Posterior cingulate gyrus (tissue), 11 donors: ENCODE measurements around the gene PRXL2B.
"Not testable (repeated sequence)": the region's sequence is repeated elsewhere in the genome, so short reads cannot be mapped to it uniquely, and the experiment has no call there.

Source experiments
- DNase-seq, 10 donors: peaks; one replicate each; pipeline versions ENCODE4 v3.0.0 to v3.0.0-alpha.2; 2020 to 2021; ENCODE audit warnings: mixed read lengths in 3 of 10
- intact Hi-C: fragments of 100-400 bp; cut with DNase I; formaldehyde crosslinking; loops from one replicate; pipeline ENCODE4 v1.15.1; 2023

Gene PRXL2B

DNA sequence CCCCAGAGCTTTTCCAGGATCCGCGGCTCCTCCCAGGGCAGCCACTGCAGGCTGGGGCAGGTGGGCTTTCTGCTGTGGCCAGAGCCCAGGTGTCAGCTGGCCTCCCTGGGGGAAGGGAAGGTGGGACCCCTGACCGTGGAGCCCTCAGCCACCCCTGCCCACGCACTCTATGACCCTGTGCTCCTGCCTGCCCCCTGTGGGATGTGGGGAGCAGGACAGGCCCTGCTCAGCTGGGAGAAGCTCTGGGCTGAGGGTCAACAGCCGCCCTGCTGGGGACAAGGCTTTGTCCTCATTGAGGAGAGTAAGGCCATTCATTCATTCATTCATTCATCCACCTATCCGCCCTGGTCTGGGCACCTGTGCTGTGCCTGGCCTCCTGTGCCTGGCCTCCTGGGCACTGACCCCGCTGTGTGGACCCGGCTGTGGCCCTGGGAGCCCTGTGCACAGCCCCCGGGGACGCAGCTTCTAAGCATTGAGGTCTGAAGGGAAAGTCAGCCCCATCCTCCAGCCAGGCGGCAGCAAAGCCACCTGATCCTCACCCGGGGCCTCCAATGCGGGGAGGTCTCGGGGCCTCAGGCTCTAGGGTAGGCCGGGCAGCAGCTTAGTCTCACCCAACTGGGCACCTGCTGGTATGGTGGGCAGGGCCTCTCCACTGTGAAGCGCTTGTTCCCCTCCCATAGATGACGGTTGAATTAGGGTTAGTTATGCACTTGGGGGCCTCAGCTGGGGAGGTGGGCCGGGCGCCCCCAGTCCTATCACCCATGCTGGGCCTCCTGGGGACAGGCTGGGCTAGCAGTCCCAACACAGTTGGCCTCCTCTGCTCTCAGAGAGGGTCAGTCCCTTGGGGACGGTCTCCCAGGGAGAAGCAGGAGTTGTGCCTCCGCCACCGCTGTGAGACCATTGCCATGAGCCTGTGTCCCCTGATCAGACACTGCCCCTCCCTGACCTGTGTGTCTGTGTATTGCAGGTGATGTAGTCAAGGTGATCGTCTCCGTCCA, 24.4 kb upstream of the PRXL2B start:
- intact Hi-C loops: no loop called here

DNA sequence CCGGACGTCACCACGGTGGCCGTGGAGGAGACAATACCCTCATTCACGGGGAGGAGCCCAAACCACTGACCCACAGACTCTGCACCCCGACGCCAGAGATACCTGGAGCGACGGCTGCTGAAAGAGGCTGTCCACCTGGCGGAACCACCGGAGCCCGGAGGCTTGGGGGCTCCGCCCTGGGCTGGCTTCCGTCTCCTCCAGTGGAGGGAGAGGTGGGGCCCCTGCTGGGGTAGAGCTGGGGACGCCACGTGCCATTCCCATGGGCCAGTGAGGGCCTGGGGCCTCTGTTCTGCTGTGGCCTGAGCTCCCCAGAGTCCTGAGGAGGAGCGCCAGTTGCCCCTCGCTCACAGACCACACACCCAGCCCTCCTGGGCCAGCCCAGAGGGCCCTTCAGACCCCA, 23.4 kb upstream of the PRXL2B start:
- no peak for DNase-seq
- intact Hi-C loops: no loop called here

More for the DNA sequence above, 24.4 kb upstream of the PRXL2B start:
- DNase-seq: no peak

DNA sequence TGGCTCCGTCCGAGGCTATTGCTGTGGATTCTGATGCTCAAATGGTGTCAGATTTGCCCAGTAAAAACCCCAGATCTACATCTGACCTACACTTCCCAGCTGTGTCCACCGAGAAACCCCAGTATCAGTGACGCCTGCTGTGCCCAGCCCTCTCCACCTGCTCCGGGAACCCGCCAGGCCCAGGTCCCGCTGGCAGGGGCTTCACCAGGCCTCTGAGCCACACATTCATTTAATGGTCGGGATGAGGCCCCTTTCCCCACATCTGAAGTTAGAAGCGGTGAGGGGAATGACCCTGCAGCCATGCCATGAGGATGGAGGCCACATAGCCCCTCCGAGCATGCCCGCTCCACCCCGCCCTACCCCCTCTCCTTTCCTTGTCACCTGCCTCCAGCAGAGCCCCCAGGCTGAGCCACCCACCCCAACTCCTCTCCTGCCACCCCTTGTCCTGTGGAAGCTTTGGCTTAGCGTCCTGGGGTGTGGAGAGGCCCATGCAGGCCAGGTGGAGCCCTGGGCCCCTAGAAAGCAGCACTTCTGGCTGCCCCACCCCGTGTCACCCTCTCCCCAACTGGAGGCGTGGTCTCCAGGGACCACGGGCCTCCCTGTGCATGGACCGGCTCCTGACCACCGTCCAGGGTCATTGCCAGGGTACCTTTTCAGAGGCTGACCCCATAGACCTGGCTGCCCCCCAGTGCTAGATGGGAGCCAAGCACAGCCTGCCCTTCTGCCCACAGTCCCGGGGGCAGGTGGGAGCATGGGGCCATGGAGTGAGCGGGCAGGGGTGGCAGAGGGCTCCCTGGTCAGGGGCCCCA, 22.4 kb upstream of the PRXL2B start:
- DNase-seq: no peak
- intact Hi-C loops: no loop called here

DNA sequence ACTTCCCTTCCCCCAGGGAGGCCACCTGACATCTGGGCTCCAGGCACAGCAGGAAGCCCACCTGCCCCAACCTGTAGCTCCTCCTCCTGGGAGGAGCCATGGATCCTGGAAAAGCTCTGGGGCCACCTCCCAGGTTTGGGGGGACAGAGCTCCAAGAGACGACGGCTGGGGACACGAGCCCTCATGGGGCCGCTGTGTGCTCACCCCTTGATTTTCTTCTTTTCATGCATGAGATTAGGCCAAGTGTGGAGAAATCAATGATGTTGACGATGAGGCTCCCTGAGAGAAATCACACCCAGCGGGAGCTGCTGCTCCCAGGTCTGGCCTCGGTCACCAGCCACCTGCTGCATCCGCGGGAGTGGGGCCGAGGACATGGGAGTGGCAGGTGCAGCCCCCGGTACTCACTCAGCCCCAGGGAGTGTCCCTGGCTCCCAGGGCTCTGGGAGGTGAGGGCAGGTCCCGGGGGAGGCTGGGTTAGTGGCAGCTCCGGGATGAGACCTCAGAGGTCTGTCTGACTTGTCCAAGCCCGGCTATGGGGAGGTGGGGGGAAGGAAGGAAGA, 21.7 kb upstream of the PRXL2B start:
- intact Hi-C loops: no loop called here
- no peak for DNase-seq

DNA sequence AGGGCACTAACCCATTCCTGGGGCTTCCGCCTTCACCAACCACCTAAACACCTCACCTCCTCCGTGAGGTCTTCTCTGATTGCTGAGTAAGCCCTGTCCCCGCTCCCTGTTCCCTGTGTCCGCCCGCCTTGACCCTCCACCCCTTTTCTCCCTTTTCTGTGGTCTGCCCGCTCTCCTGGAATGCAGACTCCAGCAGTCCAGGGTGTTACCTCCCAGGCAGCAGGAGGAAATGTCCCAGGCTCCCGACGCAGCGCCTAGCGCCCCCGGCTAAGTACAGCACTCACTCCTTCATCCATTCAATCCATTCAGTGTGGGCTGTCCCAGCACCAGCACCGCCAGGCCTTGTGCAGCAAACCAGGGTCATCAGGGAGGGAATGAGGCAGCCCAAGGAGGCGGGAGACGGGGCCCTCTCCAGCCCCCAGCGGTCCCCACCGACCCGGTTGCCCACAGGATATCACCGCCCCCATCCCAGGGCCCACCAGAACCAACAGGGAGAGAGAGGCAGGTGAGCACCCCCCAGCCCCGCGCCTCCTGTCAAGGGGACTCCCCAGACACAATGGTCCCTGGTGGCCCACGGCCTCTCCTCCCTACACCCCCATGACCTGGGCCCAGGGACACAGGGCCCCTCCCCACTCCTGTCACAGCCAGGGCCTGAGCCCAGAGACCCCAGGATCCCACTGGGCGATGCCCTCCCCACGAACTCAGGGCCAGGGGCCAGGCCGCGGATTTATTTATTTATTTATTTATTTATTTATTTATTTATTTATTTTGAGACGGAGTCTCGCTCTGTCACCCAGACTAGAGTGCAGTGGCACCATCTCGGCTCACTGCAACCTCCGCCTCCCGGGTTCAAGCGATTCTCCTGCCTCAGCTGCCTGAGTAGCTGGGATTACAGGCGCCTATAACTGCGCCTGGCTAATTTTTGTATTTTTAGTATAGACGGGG, 20.2 kb upstream of the PRXL2B start:
- DNase-seq: no peak
- intact Hi-C loops: no loop called here

DNA sequence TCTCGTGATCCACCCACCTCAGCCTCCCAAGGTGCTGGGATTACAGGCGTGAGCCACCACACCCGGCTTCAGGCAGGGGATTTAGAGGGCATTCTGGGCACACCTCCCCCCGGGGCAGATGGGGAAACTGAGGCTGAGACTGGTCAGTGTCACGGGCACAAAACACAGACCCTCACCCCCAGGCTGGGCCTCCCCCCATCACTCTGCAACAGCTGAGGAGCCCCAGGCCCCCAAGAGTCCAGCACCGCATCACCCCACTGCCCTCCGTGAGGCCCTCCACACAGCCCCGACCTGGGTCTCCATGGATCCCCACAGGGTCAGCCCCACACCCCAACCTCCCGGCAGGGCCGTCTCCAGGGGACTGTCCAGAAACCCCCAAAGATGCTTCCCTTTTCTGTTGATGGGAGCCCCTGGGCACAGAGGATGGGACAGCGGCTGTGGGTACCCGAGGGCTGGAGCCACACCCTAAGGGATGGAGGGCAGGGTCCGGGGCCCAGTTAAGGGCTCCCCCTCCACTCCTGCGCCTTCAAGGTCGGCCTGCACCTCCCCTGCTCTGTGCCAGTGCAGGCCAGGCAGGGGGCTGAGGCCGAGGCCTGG, 19.4 kb upstream of the PRXL2B start:
- intact Hi-C loops: no loop called here
- no peak for DNase-seq

DNA sequence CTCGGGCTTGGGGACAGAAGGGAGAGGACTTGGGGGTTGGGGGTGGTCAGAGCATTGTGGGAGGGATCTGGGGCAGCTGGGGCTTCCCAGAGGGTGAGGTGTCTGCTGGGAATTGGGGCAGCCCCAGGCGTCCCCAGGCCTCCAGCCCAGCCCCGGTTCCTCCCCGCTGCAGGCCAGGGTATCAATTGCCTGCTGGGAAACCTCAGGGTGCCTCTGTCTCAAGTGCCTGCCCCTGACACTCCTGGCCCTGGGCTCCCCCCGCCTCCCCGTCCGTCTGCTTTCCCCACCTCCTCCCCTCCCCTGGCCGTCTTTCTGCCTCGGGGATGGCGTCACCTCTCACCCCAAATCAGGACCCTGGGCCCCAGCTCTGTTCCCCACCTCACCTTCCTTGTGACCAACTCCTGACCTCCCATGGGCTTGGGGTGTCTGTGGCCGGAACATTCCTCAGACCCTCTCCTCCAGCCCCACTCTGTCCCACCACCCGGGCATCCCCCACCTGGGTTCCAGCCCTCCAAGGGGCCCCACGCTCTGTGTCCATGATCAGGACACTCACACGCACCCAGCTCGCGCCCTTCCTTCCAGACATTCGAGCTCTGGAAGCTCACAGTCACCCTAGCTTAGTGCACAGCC, 18.3 kb upstream of the PRXL2B start:
- DNase-seq, intact Hi-C loops: not testable (repeated sequence)

DNA sequence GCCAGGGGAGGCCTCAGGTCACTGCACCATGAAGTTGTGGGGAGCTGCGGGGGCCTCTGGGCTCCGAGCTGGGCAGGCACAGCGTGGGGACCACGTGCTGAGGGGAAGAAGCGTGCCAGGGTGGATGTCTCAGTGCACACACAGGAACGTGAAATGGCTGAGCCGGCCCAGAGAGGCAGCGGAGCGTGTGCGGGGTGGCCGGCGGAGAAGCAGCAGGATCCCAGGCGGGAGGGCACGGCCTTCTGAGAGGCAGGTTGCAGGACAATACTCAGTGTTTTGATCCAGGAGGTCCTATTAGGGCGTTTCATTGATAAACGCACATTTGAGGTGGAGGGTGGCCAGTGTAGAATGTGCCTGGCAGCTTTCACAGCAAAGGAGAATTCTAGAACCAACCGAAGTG, 17.5 kb upstream of the PRXL2B start:
- no peak for DNase-seq

DNA sequence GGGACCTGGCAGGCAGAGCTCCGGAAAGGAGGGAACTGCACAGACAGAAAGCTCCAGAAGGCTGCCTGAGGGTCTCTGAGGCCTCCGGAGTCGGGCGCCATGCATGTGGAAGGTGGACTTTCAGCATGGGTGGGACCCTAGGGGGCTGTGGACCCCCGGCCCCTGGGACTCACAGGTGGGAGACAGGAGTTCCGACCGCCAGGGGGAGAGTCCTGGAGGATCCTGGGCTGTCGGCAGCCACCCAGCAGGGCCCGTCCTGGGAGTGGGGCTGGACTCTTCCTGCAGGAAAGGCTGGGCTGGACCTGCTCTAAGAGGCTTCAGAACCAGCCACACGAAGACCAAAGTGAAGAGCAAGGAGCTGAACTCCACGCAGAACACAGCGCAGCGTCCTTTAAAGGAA, 16.9 kb upstream of the PRXL2B start:
- peak in 1 of 10 donors; percentile 64 for DNase-seq
- intact Hi-C loops: not testable (repeated sequence)

More for the DNA sequence above, 17.5 kb upstream of the PRXL2B start:
- intact Hi-C loops: no loop called here

DNA sequence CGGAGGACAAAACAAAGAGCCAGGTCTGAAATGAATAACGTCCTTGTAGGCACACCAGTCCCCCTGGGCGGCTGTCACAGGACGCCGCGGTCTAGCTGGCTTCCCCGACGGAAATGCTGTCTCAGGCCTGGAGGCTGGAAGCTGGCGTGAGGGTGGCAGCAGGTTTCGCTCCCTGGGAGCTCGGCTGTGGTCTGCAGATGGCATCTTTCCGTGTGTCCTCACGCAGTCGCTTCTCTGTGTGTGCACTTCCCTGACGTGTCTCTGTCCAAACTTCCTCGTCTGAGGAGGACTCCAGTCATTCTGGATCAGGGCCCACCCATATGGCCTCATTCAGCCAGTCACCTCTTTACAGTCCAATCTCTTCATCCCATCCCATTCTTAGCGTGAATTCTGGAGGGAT, 16.2 kb upstream of the PRXL2B start:
- DNase-seq: no peak
- intact Hi-C loops: no loop called here

DNA sequence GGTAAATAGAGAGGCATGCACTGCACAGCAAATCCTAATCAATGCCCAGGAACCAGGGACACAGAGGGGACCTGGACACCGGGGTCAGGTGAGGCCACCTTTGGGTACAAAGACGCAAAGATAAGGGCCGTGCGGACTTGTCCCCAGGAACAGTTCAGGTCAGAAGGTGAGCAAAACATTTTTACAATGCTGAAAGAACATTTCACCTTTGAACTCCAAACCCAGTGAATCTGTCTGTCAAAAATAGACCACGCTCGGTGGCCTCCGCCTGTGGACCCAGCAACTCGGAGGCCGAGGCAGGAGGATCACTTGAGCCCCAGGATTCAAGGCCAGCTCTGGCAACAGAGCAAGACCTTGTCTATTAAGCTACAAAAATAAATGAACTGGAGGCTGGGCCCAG, 15.2 kb upstream of the PRXL2B start:
- DNase-seq: no peak

DNA sequence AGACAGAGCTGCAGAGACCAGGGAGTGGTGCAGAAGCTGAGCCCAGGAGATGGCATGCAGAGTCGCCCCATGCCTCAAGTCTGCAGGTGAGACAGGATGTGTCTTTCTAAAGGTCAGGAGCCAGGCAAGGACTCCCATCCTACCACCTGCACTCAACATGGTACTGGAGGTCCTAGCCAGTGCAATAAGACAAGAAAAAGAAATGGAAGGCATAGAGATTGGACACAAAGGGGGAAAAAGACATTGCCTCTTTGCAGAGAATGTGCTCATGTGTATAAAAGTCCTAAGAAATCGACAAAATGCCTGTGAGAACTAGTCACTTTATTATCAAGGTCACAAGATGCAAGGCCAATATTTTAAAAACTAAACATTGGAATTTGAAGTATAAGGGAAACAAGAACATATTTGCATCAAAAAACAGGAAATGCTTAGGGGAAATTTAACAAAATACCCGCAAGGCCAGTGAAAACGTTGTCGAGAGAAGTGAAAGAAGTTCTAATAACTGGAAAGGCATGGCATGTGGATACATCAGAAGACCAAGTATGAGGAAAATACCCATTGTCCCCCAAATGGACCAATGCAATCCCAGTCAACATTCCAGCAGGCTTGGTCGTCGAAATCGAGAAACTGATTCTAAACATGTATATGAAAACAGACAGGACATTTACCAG, 13.2 kb upstream of the PRXL2B start:
- intact Hi-C loops: no loop called here

More for the DNA sequence above, 15.2 kb upstream of the PRXL2B start:
- intact Hi-C loops: no loop called here

DNA sequence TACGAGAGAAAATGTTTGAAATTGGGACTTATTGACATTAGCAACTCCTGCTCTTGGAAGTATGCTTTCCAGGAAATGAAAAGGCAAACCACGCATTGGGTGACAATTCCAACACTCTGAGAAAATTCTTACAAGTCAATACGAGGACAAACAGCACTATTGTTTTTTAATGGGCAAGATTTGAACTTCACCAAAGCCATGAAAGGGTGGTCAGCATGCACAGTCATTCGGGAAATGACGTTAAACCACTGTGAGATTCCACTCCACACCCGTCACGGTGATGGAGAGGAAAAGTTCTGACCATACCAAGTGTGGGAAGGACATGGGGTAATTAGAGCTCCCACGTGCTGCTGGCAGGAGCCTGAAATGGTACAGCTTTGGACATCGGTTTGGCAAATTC, 12.2 kb upstream of the PRXL2B start:
- DNase-seq: no peak
- intact Hi-C loops: no loop called here

More for the DNA sequence above, 13.2 kb upstream of the PRXL2B start:
- no peak for DNase-seq

DNA sequence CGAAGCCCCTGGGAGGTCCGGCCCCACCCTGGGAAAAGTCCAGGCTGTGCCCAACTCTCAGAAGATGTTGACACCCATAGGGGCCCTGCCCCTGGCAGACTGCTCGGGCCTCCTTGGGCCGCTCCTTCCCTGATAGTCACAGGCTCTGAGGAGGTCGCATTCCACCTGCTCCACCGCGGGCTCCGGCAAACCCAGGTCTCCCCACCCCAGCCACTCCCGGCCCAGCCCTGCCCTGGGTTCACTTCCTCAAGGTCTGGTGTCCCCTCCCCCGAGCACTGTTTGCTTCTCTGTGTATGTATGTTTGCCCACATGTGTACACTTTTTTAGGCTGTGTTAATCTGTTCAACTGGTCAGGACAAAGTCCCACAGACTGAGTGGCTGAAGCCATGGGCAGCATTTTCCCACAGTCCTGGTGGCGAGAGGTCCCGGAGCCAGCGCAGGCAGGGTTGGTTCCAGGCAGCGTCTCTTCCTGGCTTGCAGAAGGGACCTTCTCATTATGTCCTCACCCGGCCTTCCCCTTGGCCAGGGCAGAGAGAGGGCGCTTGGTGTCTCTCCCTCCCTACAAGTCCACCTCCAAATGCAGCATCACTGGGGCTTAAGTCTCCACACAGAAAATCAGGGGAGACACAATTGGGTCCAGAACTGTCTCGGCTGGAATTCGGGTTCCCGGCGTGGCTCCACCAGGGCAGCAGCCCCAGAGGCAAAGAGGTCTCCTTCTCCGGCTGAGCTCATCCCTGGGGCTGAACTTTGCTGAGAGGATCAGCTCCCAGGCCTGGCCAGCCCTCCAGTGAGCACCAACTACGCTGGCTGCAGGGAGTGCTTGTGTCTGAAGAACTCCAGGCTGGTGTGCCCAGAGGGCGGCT, 10.5 kb upstream of the PRXL2B start:
- peak in 3 of 10 donors; percentile 55 to 75 (median 68) for DNase-seq
- intact Hi-C loops: no loop called here

DNA sequence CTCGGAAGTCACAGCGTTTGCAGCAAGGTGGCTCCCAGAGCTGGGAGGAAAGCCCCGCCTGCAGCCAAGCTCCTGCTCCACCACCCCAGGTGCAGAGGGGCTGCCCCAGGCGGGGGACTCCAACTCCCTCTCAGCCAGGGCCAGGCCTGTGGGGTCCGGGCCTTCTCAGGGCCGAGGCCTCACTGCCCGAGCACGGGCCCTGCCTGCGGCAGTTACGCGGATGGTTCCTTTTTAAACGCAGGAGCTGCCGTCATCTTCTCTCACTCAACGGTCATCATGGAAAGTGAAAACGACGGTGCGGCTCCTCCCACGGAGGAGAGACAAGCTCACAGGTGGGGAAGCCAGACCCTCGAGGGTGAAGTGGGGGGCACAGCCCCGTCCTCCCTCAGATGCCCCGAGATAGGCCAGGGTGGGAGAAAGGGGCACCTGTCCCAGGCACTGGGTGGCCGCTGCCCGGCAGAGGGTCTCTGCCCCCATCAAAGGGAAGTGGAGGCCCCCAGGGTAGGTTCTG, 9.0 kb upstream of the PRXL2B start:
- intact Hi-C loops: not testable (repeated sequence)
- peak in 1 of 10 donors; percentile 47 for DNase-seq

DNA sequence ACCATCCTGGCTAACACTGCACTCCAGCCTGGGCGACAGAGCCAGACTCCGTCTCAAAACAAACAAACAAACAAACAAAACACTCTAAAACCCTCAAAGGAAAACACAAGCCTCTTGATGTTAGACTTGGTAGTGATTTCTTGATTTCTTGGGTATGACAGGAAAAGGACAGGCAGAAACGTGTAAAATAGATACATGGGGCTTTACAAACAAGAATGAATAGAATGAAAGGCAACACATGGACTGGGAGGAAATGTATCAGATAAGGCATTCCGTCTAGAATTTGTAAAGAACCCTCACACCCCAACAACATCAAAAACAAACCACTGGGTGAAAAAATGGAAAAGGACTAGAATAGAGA, 7.8 kb upstream of the PRXL2B start:
- no peak for DNase-seq
- intact Hi-C loops: no loop called here

DNA sequence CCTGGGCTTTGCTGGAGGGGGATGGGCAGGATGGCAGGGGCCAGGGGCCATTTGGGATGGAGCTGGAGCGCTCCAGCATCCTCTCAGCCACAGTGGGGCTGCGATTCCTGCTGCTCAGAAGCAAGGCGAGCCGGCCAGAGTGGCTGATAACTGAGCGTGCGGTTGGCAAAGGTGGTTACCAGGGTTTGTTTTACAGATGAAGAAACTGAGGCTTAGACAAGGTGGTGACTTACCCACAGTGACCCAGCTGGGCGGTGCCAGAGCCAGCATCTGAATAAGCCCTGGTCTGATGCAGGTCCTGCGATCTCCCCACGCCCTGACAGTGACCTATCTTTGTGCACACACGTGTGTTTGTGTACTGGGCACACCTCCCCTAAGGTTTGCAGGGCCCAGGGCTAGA, 5.9 kb upstream of the PRXL2B start:
- intact Hi-C loops: loop anchor here (10.0 kb wide), 2 partner anchors 64 to 376 kb away; no protein-coding TSS in a partner anchor

More for the DNA sequence above, 5.9 kb upstream of the PRXL2B start:
- peak in 3 of 10 donors; percentile 57 to 69 (median 58) for DNase-seq
